NB4 (cell line): Measurements from ENCODE around the gene VWA5B1.

Source experiments
- CTCF ChIP-seq: IDR thresholded peaks from one replicate; pipeline ENCODE4 v1.5.1; 2012; ENCODE audit warnings: low read depth, low read length
- MAX ChIP-seq: IDR thresholded peaks from 2 replicates; pipeline ENCODE4 v1.6.1; 2011; ENCODE audit warnings: low read depth, low read length
- MYC ChIP-seq: IDR thresholded peaks from 2 replicates; pipeline ENCODE4 v1.6.1; 2011; ENCODE audit warnings: low read depth, low read length
- POLR2A ChIP-seq: IDR thresholded peaks from 2 replicates; pipeline ENCODE4 v1.6.1; 2011; ENCODE audit warnings: mild to moderate bottlenecking; ENCODE audit not compliant: insufficient read length; ENCODE audit errors: extremely low read depth

DNA sequence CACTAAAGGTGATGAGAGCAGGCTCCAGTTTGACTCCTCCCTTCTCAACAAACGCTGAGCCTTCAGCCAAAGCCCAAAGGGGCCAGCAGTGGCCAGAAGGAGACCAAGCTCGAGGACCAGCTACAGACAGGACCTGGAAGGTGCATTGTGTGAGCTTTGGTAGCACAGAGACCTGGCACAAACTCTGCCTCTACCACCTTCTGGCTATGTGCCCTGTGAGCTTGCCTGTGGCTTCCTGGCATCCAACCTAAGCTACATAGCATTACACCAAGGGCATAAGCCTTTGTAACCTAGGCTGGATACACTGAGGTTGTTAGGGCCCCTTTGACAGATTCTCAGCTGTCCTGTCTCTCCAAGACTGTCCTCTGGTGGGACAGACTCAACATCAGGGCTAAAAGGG, 6.6 kb upstream of the VWA5B1 start:
- no peak for TF ChIP-seq CTCF
- TF ChIP-seq POLR2A = no peak
- no peak for TF ChIP-seq MAX
- no peak for TF ChIP-seq MYC
